ENCODE results near the gene USP28.

DNA sequence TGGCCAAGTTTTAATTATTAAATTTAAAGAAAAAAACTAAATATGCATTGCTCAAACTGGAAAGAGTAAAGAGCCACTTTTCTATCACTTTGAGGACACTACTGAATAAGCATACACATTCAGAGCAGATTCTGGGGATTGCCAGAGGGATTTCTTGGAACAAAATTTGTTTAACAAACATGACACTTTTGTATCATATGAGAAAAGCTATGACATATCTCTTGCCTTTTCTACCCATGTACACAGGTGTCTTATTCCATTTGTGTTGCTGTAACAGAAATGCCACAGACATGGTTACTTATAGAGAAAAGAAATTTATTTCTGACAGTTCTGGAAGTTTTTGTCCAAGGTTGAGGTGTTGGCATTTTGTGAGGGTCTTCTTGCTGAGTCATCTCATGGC lies 13.5 kb upstream of the USP28 start:
- TF ChIP-seq CTCF (tag by site-specific recombination; IDR thresholded peaks at IDR 0.05) (no peak), YY2 (tag by site-specific recombination; IDR thresholded peaks at IDR 0.05) (no peak), ZNF24 (tag by site-specific recombination; IDR thresholded peaks at IDR 0.05) (no peak), KLF7 (tag by site-specific recombination; IDR thresholded peaks at IDR 0.05; ENCODE audit: borderline replicate concordance) (no peak), ZNF785 (tag by site-specific recombination; IDR thresholded peaks at IDR 0.05) (no peak), GLI4 (tag by site-specific recombination; IDR thresholded peaks at IDR 0.05) (no peak), ZBTB11 (tag by site-specific recombination; conservative IDR thresholded peaks at IDR 0.05; ENCODE audit: low read depth) (no peak), KLF17 (tag by site-specific recombination; IDR thresholded peaks at IDR 0.05) (no peak)
- TF ChIP-seq, protein P1, sequence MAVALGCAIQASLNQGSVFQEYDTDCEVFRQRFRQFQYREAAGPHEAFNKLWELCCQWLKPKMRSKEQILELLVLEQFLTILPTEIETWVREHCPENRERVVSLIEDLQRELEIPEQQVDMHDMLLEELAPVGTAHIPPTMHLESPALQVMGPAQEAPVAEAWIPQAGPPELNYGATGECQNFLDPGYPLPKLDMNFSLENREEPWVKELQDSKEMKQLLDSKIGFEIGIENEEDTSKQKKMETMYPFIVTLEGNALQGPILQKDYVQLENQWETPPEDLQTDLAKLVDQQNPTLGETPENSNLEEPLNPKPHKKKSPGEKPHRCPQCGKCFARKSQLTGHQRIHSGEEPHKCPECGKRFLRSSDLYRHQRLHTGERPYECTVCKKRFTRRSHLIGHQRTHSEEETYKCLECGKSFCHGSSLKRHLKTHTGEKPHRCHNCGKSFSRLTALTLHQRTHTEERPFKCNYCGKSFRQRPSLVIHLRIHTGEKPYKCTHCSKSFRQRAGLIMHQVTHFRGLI (tag by site-specific recombination; IDR thresholded peaks at IDR 0.05): no peak
- TF ChIP-seq, protein P2, sequence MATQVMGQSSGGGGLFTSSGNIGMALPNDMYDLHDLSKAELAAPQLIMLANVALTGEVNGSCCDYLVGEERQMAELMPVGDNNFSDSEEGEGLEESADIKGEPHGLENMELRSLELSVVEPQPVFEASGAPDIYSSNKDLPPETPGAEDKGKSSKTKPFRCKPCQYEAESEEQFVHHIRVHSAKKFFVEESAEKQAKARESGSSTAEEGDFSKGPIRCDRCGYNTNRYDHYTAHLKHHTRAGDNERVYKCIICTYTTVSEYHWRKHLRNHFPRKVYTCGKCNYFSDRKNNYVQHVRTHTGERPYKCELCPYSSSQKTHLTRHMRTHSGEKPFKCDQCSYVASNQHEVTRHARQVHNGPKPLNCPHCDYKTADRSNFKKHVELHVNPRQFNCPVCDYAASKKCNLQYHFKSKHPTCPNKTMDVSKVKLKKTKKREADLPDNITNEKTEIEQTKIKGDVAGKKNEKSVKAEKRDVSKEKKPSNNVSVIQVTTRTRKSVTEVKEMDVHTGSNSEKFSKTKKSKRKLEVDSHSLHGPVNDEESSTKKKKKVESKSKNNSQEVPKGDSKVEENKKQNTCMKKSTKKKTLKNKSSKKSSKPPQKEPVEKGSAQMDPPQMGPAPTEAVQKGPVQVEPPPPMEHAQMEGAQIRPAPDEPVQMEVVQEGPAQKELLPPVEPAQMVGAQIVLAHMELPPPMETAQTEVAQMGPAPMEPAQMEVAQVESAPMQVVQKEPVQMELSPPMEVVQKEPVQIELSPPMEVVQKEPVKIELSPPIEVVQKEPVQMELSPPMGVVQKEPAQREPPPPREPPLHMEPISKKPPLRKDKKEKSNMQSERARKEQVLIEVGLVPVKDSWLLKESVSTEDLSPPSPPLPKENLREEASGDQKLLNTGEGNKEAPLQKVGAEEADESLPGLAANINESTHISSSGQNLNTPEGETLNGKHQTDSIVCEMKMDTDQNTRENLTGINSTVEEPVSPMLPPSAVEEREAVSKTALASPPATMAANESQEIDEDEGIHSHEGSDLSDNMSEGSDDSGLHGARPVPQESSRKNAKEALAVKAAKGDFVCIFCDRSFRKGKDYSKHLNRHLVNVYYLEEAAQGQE (tag by site-specific recombination; IDR thresholded peaks at IDR 0.05): no peak
